H9 (cell line): Measurements from ENCODE around the gene AAMP. TPM values are rescaled to one million over a fixed set of nuclear protein-coding genes. Genes with fewer than 3 reads are reported as not detected.

ENCODE experiments used
- DNase-seq: peaks from one replicate; pipeline ENCODE4 v3.0.0-alpha.2; 2017
- H2AFZ ChIP-seq: one replicate; pipeline ENCODE4 v1.6.1; 2013; ENCODE audit warnings: mild to moderate bottlenecking, low read length, control low read depth, moderate library complexity
- H2AK5ac ChIP-seq: 2 replicates; pipeline ENCODE4 v1.6.1; 2013; ENCODE audit warnings: low read length, control low read depth, mixed read lengths; ENCODE audit not compliant: insufficient read length
- H2BK120ac ChIP-seq: one replicate; pipeline ENCODE4 v1.6.1; 2013; ENCODE audit warnings: low read depth, mild to moderate bottlenecking, low read length, control low read depth, inconsistent platforms; ENCODE audit not compliant: poor library complexity, severe bottlenecking
- H2BK12ac ChIP-seq: 2 replicates; pipeline ENCODE4 v1.6.1; 2013; ENCODE audit warnings: low read length, control low read depth, mixed read lengths, low read depth; ENCODE audit not compliant: insufficient read length
- H2BK15ac ChIP-seq: 2 replicates; pipeline ENCODE4 v1.6.1; 2013; ENCODE audit warnings: low read depth, low read length, control low read depth
- H2BK20ac ChIP-seq: one replicate; pipeline ENCODE4 v1.6.1; 2013; ENCODE audit warnings: low read depth, mild to moderate bottlenecking, low read length, control low read depth, inconsistent platforms; ENCODE audit not compliant: poor library complexity, severe bottlenecking
- H2BK5ac ChIP-seq: 2 replicates; pipeline ENCODE4 v1.6.1; 2013; ENCODE audit warnings: low read length, control low read depth, mixed read lengths; ENCODE audit not compliant: insufficient read length
- H3K14ac ChIP-seq: 2 replicates; pipeline ENCODE4 v1.6.1; 2013; ENCODE audit warnings: low read length, control low read depth; ENCODE audit not compliant: insufficient read depth
- H3K18ac ChIP-seq: 2 replicates; pipeline ENCODE4 v1.6.1; 2013; ENCODE audit warnings: low read depth, mild to moderate bottlenecking, mixed read lengths, low read length, control low read depth; ENCODE audit not compliant: insufficient read length
- H3K23ac ChIP-seq: 2 replicates; pipeline ENCODE4 v1.6.1; 2013; ENCODE audit warnings: low read length, control low read depth, mixed read lengths, low read depth; ENCODE audit not compliant: insufficient read length
- H3K23me2 ChIP-seq: 2 replicates; pipeline ENCODE4 v1.6.1; 2013; ENCODE audit warnings: low read depth, mild to moderate bottlenecking, mixed read lengths, low read length, control low read depth; ENCODE audit not compliant: insufficient read length, poor library complexity, severe bottlenecking
- H3K27ac ChIP-seq: 2 replicates; pipeline ENCODE4 v1.5.1; 2013; ENCODE audit warnings: low read length, control low read depth, mixed read lengths, low read depth; ENCODE audit not compliant: insufficient read length
- H3K27me3 ChIP-seq: 2 replicates; pipeline ENCODE4 v1.6.1; 2013; ENCODE audit warnings: low read length, control low read depth, inconsistent platforms; ENCODE audit not compliant: insufficient read depth
- H3K4ac ChIP-seq: 2 replicates; pipeline ENCODE4 v1.6.1; 2013; ENCODE audit warnings: low read depth, mild to moderate bottlenecking, control low read depth, inconsistent platforms, low read length, moderate library complexity
- H3K4me1 ChIP-seq: 2 replicates; pipeline ENCODE4 v1.6.1; 2013; ENCODE audit warnings: low read length, control low read depth, inconsistent platforms; ENCODE audit not compliant: insufficient read depth
- H3K4me2 ChIP-seq: 2 replicates; pipeline ENCODE4 v1.6.1; 2013; ENCODE audit warnings: low read length, control low read depth, mixed read lengths; ENCODE audit not compliant: insufficient read length, insufficient read depth
- H3K56ac ChIP-seq: 2 replicates; pipeline ENCODE4 v1.6.1; 2013; ENCODE audit warnings: low read depth, mild to moderate bottlenecking, mixed read lengths, low read length, control low read depth; ENCODE audit not compliant: insufficient read length
- H3K79me1 ChIP-seq: 2 replicates; pipeline ENCODE4 v1.6.1; 2013; ENCODE audit warnings: low read depth, mild to moderate bottlenecking, moderate library complexity, low read length, control low read depth, inconsistent platforms; ENCODE audit not compliant: insufficient read depth, poor library complexity, severe bottlenecking
- H3K79me2 ChIP-seq: 2 replicates; pipeline ENCODE4 v1.6.1; 2013; ENCODE audit warnings: low read length, control low read depth, inconsistent platforms; ENCODE audit not compliant: insufficient read depth
- H3K9ac ChIP-seq: 2 replicates; pipeline ENCODE4 v1.6.1; 2013; ENCODE audit warnings: low read length, control low read depth, mixed read lengths; ENCODE audit not compliant: insufficient read length; ENCODE audit errors: extremely low read depth
- H3K9me3 ChIP-seq: one replicate; pipeline ENCODE4 v1.6.1; 2013; ENCODE audit warnings: low read depth, low read length, inconsistent platforms; ENCODE audit not compliant: control insufficient read depth
- H3T11ph ChIP-seq: one replicate; pipeline ENCODE4 v1.6.1; 2013; ENCODE audit warnings: mild to moderate bottlenecking, low read length, control low read depth, inconsistent platforms
- H4K20me1 ChIP-seq: one replicate; pipeline ENCODE4 v1.6.1; 2013; ENCODE audit not compliant: control insufficient read depth, insufficient read length, insufficient read depth
- H4K5ac ChIP-seq: 2 replicates; pipeline ENCODE4 v1.6.1; 2013; ENCODE audit warnings: low read depth, mild to moderate bottlenecking, mixed read lengths, low read length, control low read depth; ENCODE audit not compliant: insufficient read length
- H4K8ac ChIP-seq: replicated peaks from 2 replicates; pipeline ENCODE4 v1.6.1; 2013; ENCODE audit warnings: low read length, control low read depth, mixed read lengths, low read depth; ENCODE audit not compliant: insufficient read length
- H4K91ac ChIP-seq: 2 replicates; pipeline ENCODE4 v1.6.1; 2013; ENCODE audit warnings: low read depth, mild to moderate bottlenecking, moderate library complexity, mixed read lengths, low read length, control low read depth; ENCODE audit not compliant: insufficient read length
- H3K27ac Mint-ChIP-seq, 3 experiments: 2 replicates in 2 of 3; 3 replicates in 1 of 3; pipeline ENCODE4 v1.8.0; 2020 to 2021; ENCODE audit warnings: mixed read lengths in 3 of 3, mild to moderate bottlenecking in 1 of 3, moderate library complexity in 1 of 3
- H3K27me3 Mint-ChIP-seq: 2 replicates; pipeline ENCODE4 v1.8.0; 2021; ENCODE audit warnings: low read depth, mild to moderate bottlenecking, moderate library complexity, mixed read lengths
- H3K36me3 Mint-ChIP-seq, 3 experiments: 2 replicates in 2 of 3; 3 replicates in 1 of 3; pipeline ENCODE4 v1.8.0; 2020 to 2021; ENCODE audit warnings: low read depth in 3 of 3, mixed read lengths in 3 of 3; ENCODE audit not compliant: insufficient read depth in 1 of 3
- H3K4me1 Mint-ChIP-seq, 2 experiments: 2 replicates each; pipeline ENCODE4 v1.8.0; 2020; ENCODE audit warnings: mixed read lengths in 2 of 2
- H3K4me3 Mint-ChIP-seq, 2 experiments: 2 replicates in 1 of 2; 3 replicates in 1 of 2; pipeline ENCODE4 v1.8.0; 2020 to 2021; ENCODE audit warnings: mild to moderate bottlenecking in 2 of 2, mixed read lengths in 2 of 2, moderate library complexity in 1 of 2
- H3K9me3 Mint-ChIP-seq, 2 experiments: 2 replicates in 1 of 2; 3 replicates in 1 of 2; pipeline ENCODE4 v1.8.0; 2020; ENCODE audit warnings: mild to moderate bottlenecking in 2 of 2, mixed read lengths in 2 of 2, moderate library complexity in 1 of 2
- CTCF ChIP-seq: fragments of 200-600 bp; sonication (generic); conservative IDR thresholded peaks from 3 replicates; pipeline ENCODE4 v1.8.0; 2021; ENCODE audit warnings: antibody characterized with exemption, mild to moderate bottlenecking
- WGBS: extraction: QIAGEN DNeasy Blood & Tissue Kit; methylation state at CpG from one replicate; pipeline ENCODE4 v1.1.7; 2013; ENCODE audit warnings: missing lambda C conversion rate, low lambda C conversion rate, mixed read lengths; ENCODE audit not compliant: insufficient read length; ENCODE audit errors: extremely low coverage; 5-methylcytosine and 5-hydroxymethylcytosine counted together
- microRNA-seq: library from miRNA; unstranded; fragments of <30 nt; microRNA quantifications from one replicate; pipeline ENCODE4, GENCODE V29; 2020; ENCODE audit warnings: borderline microRNAs expressed
- total RNA-seq: library from RNA; stranded (reverse); gene quantifications from 2 replicates; pipeline ENCODE4 v1.2.1, GENCODE V29; 2021

The AAMP gene
- total RNA-seq, 1 experiment from 2014 or later, result 103 TPM

GRCh38 chr2:218216336-218216673, 53.6 kb downstream of the AAMP start:
- H3K4me3 Mint-ChIP-seq, result peak overlapping the region; percentile 85 to 91
- no peak overlapping the region for H2BK5ac ChIP-seq
- H3K4me1 ChIP-seq, result 0 out of 2 replicates have a peak, but pooled peaks cover 7% of the 10 kb centered on the region
- H3K4me2 ChIP-seq, result peak overlapping the region; percentile 87
- H3K14ac ChIP-seq, result no peak overlapping the region
- H3K9me3 ChIP-seq, result no peaks in the 10 kb centered on the region
- no peak overlapping the region for H2AFZ ChIP-seq
- peaks cover 11% of the 10 kb centered on the region for H3K23me2 ChIP-seq
- TF ChIP-seq CTCF, result no peak
- H3K4me1 Mint-ChIP-seq, result peaks cover 34% of the 10 kb centered on the region in 2 experiments
- H3K27ac Mint-ChIP-seq, result peak overlapping the region in 2 of 3 experiments; percentile 11 to 93; a peak in 3 of 7 replicates
- no CpG with 5 or more reads among the region's 9 CpGs for WGBS
- DNase-seq, result no peak
- H3K56ac ChIP-seq, result no peak overlapping the region
- H2BK20ac ChIP-seq, result no peak overlapping the region
- H2BK12ac ChIP-seq, result no peak overlapping the region
- H2AK5ac ChIP-seq, result no peak overlapping the region
- no peak overlapping the region for H3T11ph ChIP-seq
- peaks cover 0 to 13% (median 9%) of the 10 kb centered on the region in 3 experiments; a peak in 5 of 7 replicates for H3K36me3 Mint-ChIP-seq
- no peak overlapping the region for H3K4ac ChIP-seq
- no peak overlapping the region for H4K91ac ChIP-seq
- H3K79me2 ChIP-seq, result peaks cover 31% of the 10 kb centered on the region; the same call in 1 of the 2 replicates
- H4K8ac ChIP-seq, result no peak overlapping the region
- H3K18ac ChIP-seq, result no peak overlapping the region
- H3K23ac ChIP-seq, result no peak overlapping the region
- no peak overlapping the region for H2BK15ac ChIP-seq
- H4K5ac ChIP-seq, result no peak overlapping the region
- peaks cover 1% of the 10 kb centered on the region; the same call in 1 of the 2 replicates for H3K27me3 Mint-ChIP-seq
- H3K27ac ChIP-seq, result no peak overlapping the region
- H2BK120ac ChIP-seq, result no peak overlapping the region
- H4K20me1 ChIP-seq, result no peaks in the 10 kb centered on the region
- no peak overlapping the region for H3K9ac ChIP-seq
- H3K27me3 ChIP-seq, result no peaks in the 10 kb centered on the region
- no peaks in the 10 kb centered on the region for H3K9me3 Mint-ChIP-seq
- peaks cover 7% of the 10 kb centered on the region for H3K79me1 ChIP-seq

Small RNAs within 50 kb of the gene (microRNA-seq; reads per million reads assigned to microRNA genes)
- gene MIR6513, result not detected

Other genes with a start within 250 kb of the AAMP start
- gene RUFY4, start 200.9 kb downstream of the AAMP start, total RNA-seq, result 0.44 and 0.66 TPM in 2 replicates
- gene CXCR2, start 144.1 kb downstream of the AAMP start, total RNA-seq, result 0.59 and 0.83 TPM in 2 replicates
- not detected in 2 replicates for gene CXCR1, start 103.2 kb downstream of the AAMP start, total RNA-seq
- gene ARPC2, start 52.9 kb downstream of the AAMP start, total RNA-seq, result 197 and 204 TPM in 2 replicates
- gene GPBAR1, start 9.1 kb downstream of the AAMP start, total RNA-seq, result 0.37 and 0.44 TPM in 2 replicates
- gene PNKD, start 382 bp upstream of the AAMP start, total RNA-seq, result 31.6 and 32.3 TPM in 2 replicates
- gene TMBIM1, start 22.4 kb upstream of the AAMP start, total RNA-seq, result 17.4 and 20.1 TPM in 2 replicates
- not detected in 2 replicates for gene CATIP, start 86.7 kb upstream of the AAMP start, total RNA-seq
- 0.04 and 0.11 TPM in 2 replicates for gene SLC11A1, start 112.1 kb upstream of the AAMP start, total RNA-seq
- 52.3 and 56.6 TPM in 2 replicates for gene CTDSP1, start 129.7 kb upstream of the AAMP start, total RNA-seq
- gene VIL1, start 149.0 kb upstream of the AAMP start, total RNA-seq, result 4.0 and 4.2 TPM in 2 replicates